GM21737 (cell line): Measurements from ENCODE around the gene DNAJC15.
"Not testable (repeated sequence)": the region's sequence is repeated elsewhere in the genome, so short reads cannot be mapped to it uniquely, and the experiment has no call there.

ENCODE experiments used
- ATAC-seq: cut with Tn5 transposase; IDR thresholded peaks from one replicate; pipeline ENCODE4 v1.9.1; 2021; ENCODE audit warnings: mild to moderate bottlenecking, moderate library complexity; ENCODE audit not compliant: unreplicated experiment

Gene DNAJC15

GRCh38 chr13:43042410-43042921 lies 19.1 kb downstream of the DNAJC15 start:
- ATAC-seq, result no peak

DNA sequence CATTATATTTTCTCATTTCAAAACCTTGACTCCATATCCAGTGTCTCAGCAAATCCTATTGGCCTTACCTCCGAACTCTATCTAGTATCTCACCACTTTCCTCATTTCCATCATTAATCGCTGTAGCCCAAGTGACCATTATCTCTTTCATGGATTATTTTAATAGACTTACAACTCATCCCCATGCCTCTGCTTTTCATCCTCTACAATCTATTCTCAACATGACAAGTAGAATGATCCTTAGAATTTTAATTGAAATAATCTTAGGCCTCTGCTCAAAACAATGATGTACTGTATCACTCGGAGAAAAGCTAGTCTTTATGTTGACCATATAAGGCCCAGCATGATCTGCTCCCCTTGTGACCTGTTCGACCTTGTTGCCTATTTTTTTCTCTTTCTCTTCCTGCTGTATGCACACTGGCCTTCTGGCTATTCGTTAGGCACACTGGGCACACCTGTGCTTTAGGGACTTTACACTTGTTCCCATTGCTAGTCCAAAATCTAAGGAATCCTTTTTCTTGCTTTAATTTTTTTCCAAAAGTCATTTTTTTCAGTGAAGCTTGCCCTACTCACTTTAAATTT lies 21.4 kb downstream of the DNAJC15 start:
- no peak for ATAC-seq

DNA sequence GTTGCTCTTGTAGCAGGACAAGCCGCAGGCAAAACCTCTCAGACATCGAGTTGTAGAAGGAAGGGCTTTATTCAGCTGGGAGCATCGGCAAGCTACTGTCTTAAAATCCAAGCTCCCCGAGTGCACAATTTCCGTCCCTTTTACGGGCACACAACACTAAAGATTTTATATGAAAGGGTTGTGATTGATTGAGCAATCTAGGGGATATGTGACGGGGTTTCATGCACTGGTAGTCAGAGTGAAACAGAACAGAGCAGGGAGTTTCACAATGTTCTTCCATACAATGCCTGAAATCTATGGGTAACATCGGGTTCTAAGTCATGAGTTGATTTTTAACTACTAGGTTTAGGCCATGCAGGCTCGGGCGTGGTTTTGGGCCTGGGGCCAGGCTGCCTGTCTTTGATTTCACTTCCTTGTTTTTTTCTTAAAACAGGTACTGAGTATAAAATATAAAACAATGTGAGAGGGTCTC lies 22.0 kb downstream of the DNAJC15 start:
- ATAC-seq, result not testable (repeated sequence)

DNA sequence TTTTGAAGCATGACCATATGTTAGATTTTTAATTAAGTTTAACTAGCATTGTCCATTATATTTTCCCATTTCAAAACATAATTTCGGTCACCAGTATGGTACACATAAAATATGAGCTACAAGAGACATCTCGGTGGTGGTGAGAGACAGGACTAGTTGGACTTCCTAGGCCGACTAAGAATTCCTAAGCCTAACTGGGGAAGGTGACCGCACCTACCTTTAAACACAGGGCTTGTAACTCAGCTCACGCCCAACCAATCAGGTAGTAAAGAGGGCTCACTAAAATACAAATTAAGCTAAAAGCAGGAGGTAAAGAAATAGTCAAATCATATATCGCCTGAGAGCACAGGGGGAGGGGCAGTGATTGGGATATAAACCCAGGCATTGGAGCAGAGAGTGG lies 22.9 kb downstream of the DNAJC15 start:
- ATAC-seq, result no peak

DNA sequence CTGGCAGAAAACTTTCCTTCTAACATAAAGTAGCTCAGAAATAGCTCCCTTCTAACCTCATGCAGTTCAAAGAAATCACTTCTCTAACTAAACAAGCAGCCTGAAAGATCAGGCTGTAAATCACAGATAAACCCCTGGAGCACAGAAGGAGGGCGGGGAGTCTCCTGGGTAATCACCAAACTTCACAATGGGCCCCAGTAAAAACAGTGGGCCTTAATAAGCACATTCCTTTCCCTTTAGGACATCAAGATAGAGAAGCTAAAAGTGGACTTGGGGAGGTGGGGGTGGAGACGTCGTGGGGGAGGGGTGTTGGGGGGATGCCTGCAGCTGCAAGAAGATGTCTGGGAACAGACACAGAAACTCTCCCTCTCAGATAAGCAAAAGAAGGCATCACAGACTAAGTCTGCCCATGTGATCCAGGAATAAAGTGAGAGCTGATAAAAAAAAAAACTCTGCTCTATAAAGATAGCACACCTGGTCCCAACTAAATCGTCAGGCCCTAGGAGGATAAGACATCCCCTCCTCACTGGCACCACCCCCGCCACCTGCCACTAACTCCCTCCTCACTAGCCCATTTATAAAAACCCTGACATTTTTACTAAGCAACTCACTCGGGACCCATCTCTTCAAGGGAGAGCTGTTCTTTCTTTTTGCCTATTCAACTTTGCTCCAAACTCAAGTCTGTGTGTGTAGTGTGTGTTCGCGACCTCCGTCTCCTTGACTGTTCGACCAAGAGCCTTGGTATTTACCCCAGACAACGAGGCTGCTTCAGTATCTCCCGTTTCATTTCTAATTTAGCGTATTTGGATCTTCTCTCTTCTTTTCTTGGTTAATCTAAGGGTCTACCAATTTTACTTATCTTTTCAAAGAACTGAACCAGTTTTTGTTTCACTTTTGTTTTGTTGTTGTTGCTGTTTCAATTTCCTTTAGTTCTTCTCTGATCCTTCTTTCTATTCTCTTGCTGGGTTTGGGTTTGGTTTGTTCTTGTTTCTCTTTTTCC lies 31.7 kb downstream of the DNAJC15 start:
- no peak for ATAC-seq

- ATAC-seq, result no peak
These were observed 34.4 kb downstream of the DNAJC15 start for GRCh38 chr13:43057653-43058317.

DNA sequence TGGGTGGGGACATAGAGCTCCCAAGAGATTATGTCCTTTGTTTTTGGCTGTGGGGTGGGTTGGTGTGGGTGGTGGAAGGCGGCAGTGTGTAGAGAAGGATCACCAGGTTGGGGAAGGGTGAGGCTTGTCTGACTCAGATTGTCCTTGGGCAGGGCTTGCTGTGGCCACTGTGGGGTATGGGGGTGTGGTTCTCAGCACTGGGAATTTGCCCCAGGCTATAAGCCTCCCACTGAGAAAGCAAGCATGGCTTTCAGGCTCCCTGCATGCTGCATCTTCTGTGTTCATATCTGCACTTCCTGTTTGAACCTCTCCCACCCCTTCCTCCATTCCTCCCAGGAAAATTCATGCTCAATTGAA lies 34.9 kb downstream of the DNAJC15 start:
- ATAC-seq, result no peak

DNA sequence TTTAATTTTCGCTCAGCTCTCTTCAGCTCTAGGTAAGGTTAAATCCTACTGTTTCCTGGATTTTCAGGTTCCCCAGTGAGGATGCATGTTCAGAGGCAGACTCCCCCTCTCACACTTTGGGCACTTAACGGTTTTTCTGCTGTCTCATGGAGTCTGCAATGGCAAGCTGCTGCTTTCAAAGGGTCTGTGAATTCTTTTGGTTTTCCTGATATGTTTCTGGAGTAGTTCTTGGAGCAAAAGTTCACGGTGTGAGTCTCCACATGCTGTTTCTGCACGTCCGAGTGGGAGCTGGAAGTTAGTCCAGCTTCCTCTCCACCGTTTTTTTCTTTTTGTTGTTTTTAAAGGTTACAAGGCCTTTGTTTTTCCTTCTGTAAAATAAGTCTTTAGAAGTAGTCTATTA lies 35.4 kb downstream of the DNAJC15 start:
- no peak for ATAC-seq

DNA sequence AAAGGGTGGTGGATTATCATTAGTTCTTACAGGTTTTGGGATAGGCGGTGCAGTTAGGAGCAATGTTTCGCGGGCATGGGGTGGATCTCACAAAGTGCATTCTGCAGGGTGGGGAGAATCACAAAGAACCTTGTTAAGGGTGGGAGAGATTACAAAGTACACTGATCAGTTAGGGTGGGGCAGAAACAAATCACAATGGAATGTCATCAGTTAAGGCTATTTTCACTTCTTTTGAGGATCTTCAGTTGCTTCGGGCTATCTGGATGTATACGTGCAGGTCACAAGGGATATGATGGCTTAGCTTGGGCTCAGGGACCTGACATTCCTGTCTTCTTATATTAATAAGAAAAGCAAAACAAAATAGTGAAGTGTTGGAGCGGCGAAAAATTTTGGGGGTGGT lies 36.4 kb downstream of the DNAJC15 start:
- not testable (repeated sequence) for ATAC-seq

GRCh38 chr13:43060806-43061205 lies 37.4 kb downstream of the DNAJC15 start:
- ATAC-seq, result not testable (repeated sequence)

DNA sequence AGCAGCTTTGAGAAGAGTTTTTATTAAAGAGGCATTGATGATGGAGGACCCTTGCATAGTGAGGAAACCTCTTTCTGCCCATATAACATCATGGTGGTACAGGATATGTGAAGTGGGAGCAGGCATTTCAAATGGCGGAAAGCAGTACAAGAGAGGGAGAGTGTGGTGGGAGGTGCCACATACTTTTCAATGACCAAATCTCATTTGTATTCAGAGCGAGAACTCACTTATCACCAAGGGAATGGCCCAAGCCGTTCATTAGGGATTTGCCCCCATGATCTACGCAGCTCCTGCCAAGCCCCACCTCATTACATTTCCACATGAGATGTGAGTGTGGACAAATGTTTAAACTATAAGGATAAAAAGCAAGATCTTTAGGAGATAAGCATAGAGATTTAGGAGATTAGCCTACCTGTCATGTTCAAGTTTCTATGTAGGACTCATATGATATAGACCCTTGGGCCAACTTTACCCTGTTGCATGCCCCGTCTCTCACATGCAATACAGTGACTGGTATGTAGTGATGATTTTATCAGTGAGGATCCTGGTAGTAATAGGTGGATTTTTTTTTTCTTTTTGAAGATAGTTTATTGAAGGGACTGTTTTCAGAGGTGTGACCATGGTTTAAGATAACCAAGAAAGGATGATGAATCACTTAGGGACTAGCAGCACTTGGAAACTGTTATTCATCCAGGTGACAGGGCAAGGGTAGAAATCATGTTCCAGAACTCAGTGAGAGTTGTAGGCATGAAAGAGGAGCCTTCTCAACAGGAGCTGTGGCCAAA lies 38.3 kb downstream of the DNAJC15 start:
- ATAC-seq, result no peak

DNA sequence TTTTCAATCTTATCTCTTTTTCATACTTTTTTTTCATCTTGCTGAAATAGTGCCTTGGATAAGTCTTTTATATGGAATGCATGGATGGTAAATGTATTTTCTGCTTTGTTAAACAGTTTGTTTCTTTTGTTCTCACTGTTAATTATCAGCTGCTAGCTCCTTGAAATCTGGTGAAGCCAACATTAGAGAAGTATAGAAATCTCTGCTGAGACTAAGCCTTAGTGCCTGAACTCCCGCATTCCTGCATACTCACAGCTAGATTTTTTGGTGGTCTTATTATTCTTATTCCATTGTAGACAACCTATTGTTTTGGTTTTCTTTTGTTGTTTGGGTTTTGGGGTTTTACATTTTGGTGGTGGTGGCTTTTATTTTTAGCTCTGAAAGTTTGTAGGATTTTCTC lies 48.4 kb downstream of the DNAJC15 start:
- ATAC-seq, result no peak

DNA sequence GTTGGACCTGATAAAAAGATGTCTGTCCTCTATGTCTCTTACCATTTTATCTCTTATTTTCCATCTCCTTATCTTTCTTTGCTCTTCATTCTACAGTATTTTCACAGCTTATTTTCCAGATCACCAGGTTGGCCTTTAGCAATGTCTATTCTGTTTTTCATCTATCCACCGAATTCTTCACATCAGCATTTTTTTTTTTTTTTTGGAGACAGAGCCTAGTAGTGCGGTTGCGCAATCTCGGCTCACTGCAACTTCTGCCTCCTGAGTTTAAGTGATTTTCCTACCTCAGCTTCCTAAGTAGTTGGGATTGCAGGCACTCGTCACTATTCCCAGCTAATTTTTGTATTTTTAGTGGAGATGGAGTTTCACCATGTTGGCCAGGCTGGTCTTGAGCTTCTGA lies 49.0 kb downstream of the DNAJC15 start:
- ATAC-seq, result no peak

DNA sequence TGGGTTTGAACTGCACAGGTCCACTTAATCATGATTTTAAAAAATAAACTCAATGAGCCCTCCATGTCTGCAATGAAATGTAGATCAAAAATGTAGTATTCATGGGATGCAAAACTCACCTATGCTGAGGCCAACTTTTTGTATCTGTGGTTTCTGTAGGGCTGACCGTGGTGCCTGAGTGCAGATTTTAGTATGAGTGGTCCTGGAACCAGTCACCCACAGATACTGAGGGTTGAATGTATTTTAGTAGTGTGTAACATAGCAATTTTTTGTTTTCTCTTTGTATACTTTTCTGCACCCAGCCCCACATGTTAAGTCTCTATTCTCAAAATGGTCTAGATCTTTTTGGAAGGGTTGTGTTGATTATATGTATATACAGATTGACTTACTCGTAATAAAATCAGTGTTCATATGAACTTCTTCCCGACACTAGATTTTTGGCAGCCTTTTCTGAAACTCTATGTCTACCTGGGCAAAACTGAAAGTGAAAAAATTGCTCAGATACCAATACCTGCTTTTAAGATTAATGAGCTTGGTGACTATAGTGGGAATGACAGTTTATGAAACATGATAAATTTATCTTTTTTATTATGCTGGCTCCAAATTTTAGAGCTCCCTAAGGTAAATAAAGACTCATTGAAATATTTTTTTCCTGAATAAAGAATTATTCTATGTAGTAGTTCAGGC lies 51.6 kb downstream of the DNAJC15 start:
- peak; percentile 70 for ATAC-seq

- ATAC-seq, result not testable (repeated sequence)
These were observed 52.1 kb downstream of the DNAJC15 start for GRCh38 chr13:43075511-43075902.

DNA sequence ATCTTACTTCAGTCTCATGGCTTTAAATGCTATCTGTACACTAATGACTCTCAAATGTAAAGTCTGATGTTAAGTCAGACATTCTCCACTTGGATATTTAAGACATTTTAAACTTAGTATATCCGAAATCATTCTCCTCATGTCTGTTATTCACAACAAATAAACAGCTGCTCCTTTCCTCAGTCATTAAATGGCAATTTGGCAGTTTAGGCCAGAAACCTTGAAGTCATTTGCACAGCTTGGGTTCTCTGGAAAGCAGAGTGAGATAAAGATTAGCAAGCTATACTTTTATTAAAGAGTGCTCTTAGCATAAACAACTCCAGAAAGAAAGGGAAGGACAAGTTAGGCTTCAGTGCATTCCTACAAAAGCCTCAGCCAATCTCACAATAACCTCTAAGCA lies 53.7 kb downstream of the DNAJC15 start:
- no peak for ATAC-seq

GRCh38 chr13:43077461-43077860 lies 54.1 kb downstream of the DNAJC15 start:
- ATAC-seq, result no peak

DNA sequence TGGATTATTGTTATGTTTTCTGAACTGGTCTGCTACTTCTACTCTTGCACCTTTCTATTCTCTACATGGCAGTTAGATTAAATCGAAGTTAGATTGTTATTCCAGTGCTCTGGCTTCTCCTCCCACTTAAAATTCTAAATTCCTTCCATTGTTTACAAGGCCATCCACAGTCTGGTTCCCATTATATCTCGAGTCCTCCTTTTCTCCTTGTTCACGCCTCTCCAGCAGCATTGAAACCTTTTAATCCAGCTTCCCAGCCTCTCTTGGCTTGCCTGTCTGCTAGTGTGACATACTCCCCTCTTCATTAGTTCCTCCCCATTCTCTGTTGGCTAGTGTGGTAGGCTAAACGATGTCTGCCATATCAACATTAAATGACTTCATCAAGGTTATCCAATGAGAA lies 54.5 kb downstream of the DNAJC15 start:
- ATAC-seq, result no peak

DNA sequence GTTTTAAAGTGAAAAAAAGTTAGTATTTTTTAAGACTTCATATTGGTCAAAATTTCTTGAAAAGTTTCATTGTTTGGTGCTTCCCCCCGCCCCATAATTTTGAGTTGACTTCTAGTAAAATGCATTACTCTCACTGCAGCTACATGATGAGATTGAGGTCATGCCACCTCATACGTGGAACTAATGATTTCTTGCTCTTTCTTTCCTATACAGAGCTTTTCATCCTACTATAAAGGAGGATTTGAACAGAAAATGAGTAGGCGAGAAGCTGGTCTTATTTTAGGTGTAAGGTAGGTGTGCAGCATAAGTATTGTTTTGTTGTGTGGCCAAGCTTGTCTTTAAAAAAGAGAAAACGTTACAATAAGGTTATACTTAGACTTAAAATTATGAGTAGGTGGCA lies 55.0 kb downstream of the DNAJC15 start:
- no peak for ATAC-seq

DNA sequence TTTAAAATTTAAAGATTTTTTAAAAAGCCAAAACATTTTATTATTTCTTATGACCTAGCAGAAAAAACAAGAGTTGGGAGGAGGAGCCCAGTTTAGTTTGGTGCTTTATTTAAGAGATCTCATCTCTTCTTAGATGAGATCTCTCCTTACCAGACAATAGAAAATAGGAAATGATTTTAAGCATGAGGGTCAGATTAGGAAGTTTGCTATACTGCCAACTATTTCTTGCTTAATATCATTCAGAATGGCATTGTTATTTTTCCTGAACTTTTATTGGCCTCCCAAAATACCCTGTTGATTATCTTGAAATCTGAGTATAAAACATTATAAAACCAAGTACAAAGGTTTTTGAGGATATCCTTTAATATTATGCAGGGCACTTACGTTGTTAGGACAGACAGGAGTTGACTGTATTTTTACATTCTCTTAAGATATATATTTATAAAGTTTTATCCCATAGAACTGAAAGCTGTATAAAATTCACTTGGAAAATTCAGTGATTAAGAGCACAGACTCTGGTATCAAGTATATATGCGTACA lies 56.1 kb downstream of the DNAJC15 start:
- no peak for ATAC-seq
